NT2/D1 (cell line): Measurements from ENCODE around the gene AFP.

Experiments
- DNase-seq: peaks from one replicate; pipeline ENCODE4 v3.0.0-alpha.2; 2011; ENCODE audit warnings: low read depth, low spot score
- H3K27me3 ChIP-seq: 2 replicates; pipeline ENCODE4 v1.6.0; 2011; ENCODE audit warnings: mild to moderate bottlenecking; ENCODE audit not compliant: insufficient read length, insufficient read depth
- H3K36me3 ChIP-seq: 2 replicates; pipeline ENCODE4 v1.6.1; 2011; ENCODE audit warnings: mild to moderate bottlenecking, low read length, mixed read lengths; ENCODE audit not compliant: insufficient read depth, insufficient read length
- H3K4me1 ChIP-seq: 2 replicates; pipeline ENCODE4 v1.5.1; 2011; ENCODE audit not compliant: insufficient read depth, insufficient read length
- H3K4me3 ChIP-seq: 2 replicates; pipeline ENCODE4 v1.5.1; 2011; ENCODE audit warnings: low read depth; ENCODE audit not compliant: insufficient read length
- H3K9ac ChIP-seq: 2 replicates; pipeline ENCODE4 v1.6.0; 2011; ENCODE audit warnings: low read depth; ENCODE audit not compliant: insufficient read length
- H3K9me3 ChIP-seq: 2 replicates; pipeline ENCODE4 v1.5.1; 2011; ENCODE audit warnings: mild to moderate bottlenecking, low read length; ENCODE audit not compliant: insufficient read depth
- SUZ12 ChIP-seq: IDR thresholded peaks from 2 replicates; pipeline ENCODE4 v1.6.1; 2011; ENCODE audit not compliant: insufficient read length, insufficient read depth; ENCODE audit errors: extremely low read depth
- YY1 ChIP-seq: IDR thresholded peaks from 2 replicates; pipeline ENCODE4 v1.6.1; 2011; ENCODE audit not compliant: insufficient read length, insufficient read depth
- ZNF274 ChIP-seq: IDR thresholded peaks from 2 replicates; pipeline ENCODE4 v1.6.1; 2011; ENCODE audit warnings: mild to moderate bottlenecking, low read depth, low read length

Gene AFP

GRCh38 chr4:73477176-73477575, 41.2 kb downstream of the AFP start:
- TF ChIP-seq ZNF274 (no peak), YY1 (no peak), SUZ12 (no peak)
- Histone ChIP-seq H3K27me3 (no peaks in the 10 kb centered on the region), H3K36me3 (no peaks in the 10 kb centered on the region), H3K4me1 (no peaks in the 10 kb centered on the region), H3K4me3 (no peak overlapping the region), H3K9me3 (peaks cover 25% of the 10 kb centered on the region; the same call in 1 of the 2 replicates), H3K9ac (no peak overlapping the region)
- no peak for DNase-seq

- DNase-seq: no peak
- Histone ChIP-seq H3K4me3 (no peak overlapping the region), H3K36me3 (no peaks in the 10 kb centered on the region), H3K9me3 (peaks cover 16% of the 10 kb centered on the region; the same call in 1 of the 2 replicates), H3K9ac (no peak overlapping the region), H3K27me3 (no peaks in the 10 kb centered on the region), H3K4me1 (no peaks in the 10 kb centered on the region)
- TF ChIP-seq YY1: no peak
- no peak for TF ChIP-seq ZNF274
- TF ChIP-seq SUZ12: no peak
Measured at GRCh38 chr4:73479323-73479722, 43.3 kb downstream of the AFP start.

GRCh38 chr4:73481358-73481757, 45.3 kb downstream of the AFP start, which contains the start of gene AFM:
Gene AFM (plus strand): TSS chr4:73481745. CDS start chr4:73481776, 31 bp downstream.
- Histone ChIP-seq H3K27me3 (no peaks in the 10 kb centered on the region), H3K9ac (no peak within 1 kb of the TSS), H3K36me3 (no peaks in the 10 kb centered on the region), H3K4me3 (no peak within 1 kb of the TSS), H3K4me1 (no peaks in the 10 kb centered on the region), H3K9me3 (no peaks in the 10 kb centered on the region)
- no peak for DNase-seq
- no peak for TF ChIP-seq YY1
- no peak for TF ChIP-seq ZNF274
- no peak for TF ChIP-seq SUZ12

GRCh38 chr4:73485085-73485484, 49.1 kb downstream of the AFP start:
- TF ChIP-seq ZNF274: no peak
- no peak for TF ChIP-seq YY1
- no peak for TF ChIP-seq SUZ12
- Histone ChIP-seq H3K9ac (no peak overlapping the region), H3K27me3 (no peaks in the 10 kb centered on the region), H3K4me1 (no peaks in the 10 kb centered on the region), H3K9me3 (no peaks in the 10 kb centered on the region), H3K36me3 (no peaks in the 10 kb centered on the region), H3K4me3 (no peak overlapping the region)
- DNase-seq: no peak

GRCh38 chr4:73485596-73485995, 49.6 kb downstream of the AFP start:
- Histone ChIP-seq H3K9me3 (no peaks in the 10 kb centered on the region), H3K36me3 (no peaks in the 10 kb centered on the region), H3K27me3 (no peaks in the 10 kb centered on the region), H3K4me3 (no peak overlapping the region), H3K9ac (no peak overlapping the region), H3K4me1 (no peaks in the 10 kb centered on the region)
- no peak for DNase-seq
- TF ChIP-seq SUZ12 (no peak), YY1 (no peak), ZNF274 (no peak)

GRCh38 chr4:73486497-73486896, 50.5 kb downstream of the AFP start:
- TF ChIP-seq SUZ12: no peak
- no peak for TF ChIP-seq ZNF274
- TF ChIP-seq YY1: no peak
- Histone ChIP-seq H3K9ac (no peak overlapping the region), H3K4me3 (no peak overlapping the region), H3K27me3 (no peaks in the 10 kb centered on the region), H3K9me3 (no peaks in the 10 kb centered on the region), H3K4me1 (no peaks in the 10 kb centered on the region), H3K36me3 (no peaks in the 10 kb centered on the region)
- DNase-seq: no peak

- Histone ChIP-seq H3K9ac (no peak overlapping the region), H3K9me3 (no peaks in the 10 kb centered on the region), H3K4me3 (no peak overlapping the region), H3K27me3 (no peaks in the 10 kb centered on the region), H3K36me3 (no peaks in the 10 kb centered on the region), H3K4me1 (no peaks in the 10 kb centered on the region)
- no peak for DNase-seq
- TF ChIP-seq YY1 (no peak), SUZ12 (no peak), ZNF274 (no peak)
Measured at GRCh38 chr4:73487233-73487632, 51.2 kb downstream of the AFP start.
